ENCODE measurements around the gene PALM3.

- TF ChIP-seq CTCF (IDR thresholded peaks at IDR 0.05; ENCODE audit: insufficient read depth, low read length, poor library complexity, severe bottlenecking), result no peak
- no peak for TF ChIP-seq EZH2phosphoT487 (conservative IDR thresholded peaks at IDR 0.05; ENCODE audit: low read length)
Measured at GRCh38 chr19:14062558-14062855, 631 bp upstream of the PALM3 start.
